Measurements from ENCODE around the gene HOXC6. TPM values are rescaled to one million over a fixed set of nuclear protein-coding genes. Genes with fewer than 3 reads are reported as not detected.

HOXC6 gene
- total and polyA plus RNA-seq, 5 donors = 0.34 to 0.65 (median 0.45) TPM; not detected in 1

DNA sequence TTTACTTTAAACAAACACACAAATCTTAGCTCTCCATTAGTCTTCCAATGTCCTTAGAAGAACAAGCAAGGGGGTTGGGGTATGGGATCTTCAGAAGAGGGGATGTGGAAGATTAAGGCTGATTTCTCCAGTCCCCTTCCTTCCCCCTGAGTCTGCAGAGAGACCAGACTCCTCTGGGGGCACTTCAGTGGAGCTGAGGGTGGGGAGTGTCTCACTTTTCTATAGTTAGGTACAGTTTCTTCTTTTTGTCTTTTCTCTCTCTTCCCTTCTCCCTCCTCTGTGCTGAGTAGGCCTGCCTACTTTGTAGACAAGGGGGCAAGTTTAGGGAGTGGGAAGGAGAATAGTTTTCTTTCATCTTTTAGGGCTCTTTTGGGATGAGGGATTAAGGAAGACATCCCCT, 27.9 kb downstream of the HOXC6 start:
- intact Hi-C loops (cut with DNase I) = no loop called here
- no peak overlapping the region for H3K27ac ChIP-seq (ENCODE audit: low read length)
- H3K9me3 ChIP-seq (ENCODE audit: control insufficient read depth, low read length) = no peaks in the 10 kb centered on the region
- H3K4me1 ChIP-seq (ENCODE audit: control insufficient read depth, insufficient read depth, low read length) = no peaks in the 10 kb centered on the region
- peaks cover 2% of the 10 kb centered on the region for H3K27me3 ChIP-seq (ENCODE audit: control insufficient read depth, insufficient read depth)
- H3K4me3 ChIP-seq (ENCODE audit: low read length) = no peak overlapping the region
- DNase-seq (no peak), ATAC-seq (no peak)

DNA sequence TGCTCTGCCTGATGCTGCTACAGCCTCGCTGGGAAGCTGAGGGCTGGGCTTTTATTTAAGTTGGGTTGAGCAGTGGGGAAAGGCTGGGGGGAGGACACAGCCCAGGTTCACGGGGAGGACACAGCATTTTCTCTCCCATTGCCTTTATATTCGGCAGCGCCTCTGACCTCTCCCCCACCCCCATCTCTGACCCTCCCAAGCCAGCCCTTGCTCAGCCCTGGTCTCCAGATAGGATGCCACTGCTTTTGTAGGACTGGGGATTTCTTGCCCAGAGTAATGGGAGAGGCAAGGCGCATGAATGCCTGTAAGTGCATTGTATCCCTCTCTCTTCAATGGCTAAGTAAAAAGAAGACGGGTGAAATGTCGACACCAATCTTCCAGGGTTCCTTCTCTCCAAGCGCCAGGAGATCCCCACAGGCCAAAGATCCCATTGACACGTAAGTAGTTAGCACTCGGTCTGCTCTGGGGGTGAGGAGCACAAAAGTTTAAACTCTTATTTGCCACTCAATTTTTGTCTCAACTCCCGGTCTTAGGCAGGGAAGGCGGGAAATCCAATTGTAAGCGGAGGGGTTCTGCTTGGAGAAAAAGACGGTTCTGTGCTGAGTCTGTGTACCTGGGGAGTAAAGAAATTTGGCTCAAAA, 30.0 kb downstream of the HOXC6 start:
- no peak for ATAC-seq
- WGBS = 43% methylated on average over 14 of the region's 14 CpGs
- no peak for DNase-seq
- Histone ChIP-seq H3K27ac (ENCODE audit: low read length) (no peak overlapping the region), H3K4me1 (ENCODE audit: control insufficient read depth, insufficient read depth, low read length) (no peaks in the 10 kb centered on the region), H3K4me3 (ENCODE audit: low read length) (no peak overlapping the region), H3K27me3 (ENCODE audit: control insufficient read depth, insufficient read depth) (peaks cover 2% of the 10 kb centered on the region), H3K9me3 (ENCODE audit: control insufficient read depth, low read length) (no peaks in the 10 kb centered on the region)
- intact Hi-C loops (cut with DNase I) = no loop called here

DNA sequence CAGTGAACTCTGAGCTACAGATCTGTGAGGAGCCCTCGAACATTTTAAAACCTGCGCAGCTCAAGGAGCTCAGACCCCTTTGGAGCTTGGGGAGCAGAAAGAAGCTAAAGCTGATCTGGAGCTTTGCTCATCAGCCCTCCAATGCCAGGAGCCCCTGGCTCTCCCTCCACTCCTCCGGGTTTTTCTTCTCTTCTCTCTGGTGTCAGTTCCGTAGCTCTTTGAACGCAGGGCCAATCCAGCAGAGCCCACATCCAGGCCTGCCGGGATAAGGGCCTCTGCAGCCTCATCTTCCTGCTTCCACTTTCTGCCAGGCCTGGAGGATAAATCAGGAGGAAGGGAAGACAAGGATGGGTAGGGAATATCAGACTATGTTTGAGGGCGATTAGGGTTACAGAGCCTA, 31.4 kb downstream of the HOXC6 start:
- no peak overlapping the region for H3K4me3 ChIP-seq (ENCODE audit: low read length)
- no peak for ATAC-seq
- H3K27ac ChIP-seq (ENCODE audit: low read length) = no peak overlapping the region
- peaks cover 5% of the 10 kb centered on the region for H3K27me3 ChIP-seq (ENCODE audit: control insufficient read depth, insufficient read depth)
- 38% methylated on average over 7 of the region's 7 CpGs for WGBS
- H3K4me1 ChIP-seq (ENCODE audit: control insufficient read depth, insufficient read depth, low read length) = no peaks in the 10 kb centered on the region
- intact Hi-C loops (cut with DNase I) = no loop called here
- DNase-seq = no peak
- no peaks in the 10 kb centered on the region for H3K9me3 ChIP-seq (ENCODE audit: control insufficient read depth, low read length)

DNA sequence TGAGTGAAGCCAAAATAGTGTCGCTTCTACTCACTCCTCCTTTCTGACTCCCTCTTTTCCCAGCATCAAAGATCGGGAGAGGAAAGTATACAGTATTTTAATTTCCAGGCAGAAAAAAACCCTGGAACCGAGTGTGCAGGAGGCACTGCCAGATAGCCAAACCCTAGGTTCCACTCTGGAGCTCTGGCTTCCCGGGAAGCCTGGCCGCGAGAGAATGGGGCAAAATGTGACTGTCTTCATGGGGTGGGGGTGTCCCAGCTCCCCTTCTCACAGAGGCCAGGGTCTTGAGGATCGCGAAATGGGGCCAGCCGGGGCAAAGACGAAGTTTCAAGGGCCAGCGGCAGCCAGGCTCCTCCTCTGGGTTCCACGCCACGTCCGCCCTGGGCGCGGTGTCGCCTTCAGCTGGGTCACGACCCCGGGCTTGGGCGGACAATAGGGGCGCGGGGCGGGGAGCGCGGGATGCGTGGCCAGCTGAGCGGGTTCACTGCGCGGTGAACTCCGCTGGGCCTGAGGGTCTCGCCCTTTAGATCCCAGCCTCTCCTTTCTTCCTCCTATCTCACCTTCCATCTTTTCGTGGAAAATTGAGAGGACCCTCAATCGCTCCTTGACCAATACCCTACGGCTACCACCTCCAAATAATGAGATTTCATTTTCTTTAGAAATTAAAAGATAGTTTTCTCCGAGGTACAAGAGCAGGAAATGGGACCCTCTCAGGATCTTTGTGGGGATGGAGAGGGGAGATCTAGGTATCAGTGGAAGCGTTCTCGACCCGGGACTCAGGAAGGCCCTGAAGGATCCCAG, 32.1 kb downstream of the HOXC6 start:
- ATAC-seq = no peak
- Histone ChIP-seq H3K9me3 (ENCODE audit: control insufficient read depth, low read length) (no peaks in the 10 kb centered on the region), H3K4me3 (ENCODE audit: low read length) (no peak overlapping the region), H3K4me1 (ENCODE audit: control insufficient read depth, insufficient read depth, low read length) (no peaks in the 10 kb centered on the region), H3K27me3 (ENCODE audit: control insufficient read depth, insufficient read depth) (peaks cover 5% of the 10 kb centered on the region), H3K27ac (ENCODE audit: low read length) (no peak overlapping the region)
- intact Hi-C loops (cut with DNase I) = no loop called here
- WGBS = 30% methylated on average over 38 of the region's 38 CpGs
- DNase-seq = no peak

DNA sequence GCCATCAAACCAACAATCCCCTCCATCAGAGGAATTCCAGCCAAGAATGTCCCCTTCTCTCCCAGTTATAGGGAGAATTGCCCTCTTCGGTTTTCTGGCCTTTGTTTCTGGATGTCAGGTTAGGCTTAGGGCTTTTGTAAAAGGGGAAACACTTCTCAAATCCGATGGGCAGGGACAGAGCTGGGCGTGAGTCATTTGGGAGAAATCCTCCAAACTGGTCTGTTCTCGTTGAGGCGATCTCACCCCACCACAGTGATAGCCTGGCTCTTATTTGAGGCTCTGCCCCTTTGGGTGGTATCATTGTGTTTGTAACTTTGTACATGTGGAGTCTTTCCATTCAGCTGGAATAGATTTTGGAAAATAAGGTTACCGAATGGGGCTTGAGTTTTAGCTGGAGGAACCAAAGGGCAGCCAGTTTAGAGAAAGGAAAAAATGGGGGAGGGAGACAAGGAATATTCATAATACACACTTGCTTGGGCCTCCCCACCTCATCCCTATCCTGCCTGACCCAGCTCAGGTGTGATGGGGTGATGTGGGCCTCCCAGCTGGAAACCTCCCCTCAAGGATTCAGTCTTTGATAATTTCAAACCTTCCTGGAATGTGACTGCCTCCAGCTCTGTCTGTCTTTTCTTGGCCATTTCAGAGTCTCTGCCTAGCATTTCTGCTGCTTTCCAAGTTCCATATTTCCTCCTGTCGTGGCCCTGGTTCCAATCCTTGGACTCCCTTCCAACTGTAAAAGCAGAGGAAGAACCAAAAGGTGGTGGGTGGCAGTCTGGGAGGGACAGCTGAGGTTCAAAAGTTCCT, 32.9 kb downstream of the HOXC6 start:
- DNase-seq (no peak), ATAC-seq (no peak)
- no peaks in the 10 kb centered on the region for H3K4me1 ChIP-seq (ENCODE audit: control insufficient read depth, insufficient read depth, low read length)
- H3K27ac ChIP-seq (ENCODE audit: low read length) = no peak overlapping the region
- intact Hi-C loops (cut with DNase I) = no loop called here
- 41% methylated on average over 7 of the region's 7 CpGs for WGBS
- no peaks in the 10 kb centered on the region for H3K9me3 ChIP-seq (ENCODE audit: control insufficient read depth, low read length)
- no peak overlapping the region for H3K4me3 ChIP-seq (ENCODE audit: low read length)
- H3K27me3 ChIP-seq (ENCODE audit: control insufficient read depth, insufficient read depth) = peaks cover 5% of the 10 kb centered on the region

DNA sequence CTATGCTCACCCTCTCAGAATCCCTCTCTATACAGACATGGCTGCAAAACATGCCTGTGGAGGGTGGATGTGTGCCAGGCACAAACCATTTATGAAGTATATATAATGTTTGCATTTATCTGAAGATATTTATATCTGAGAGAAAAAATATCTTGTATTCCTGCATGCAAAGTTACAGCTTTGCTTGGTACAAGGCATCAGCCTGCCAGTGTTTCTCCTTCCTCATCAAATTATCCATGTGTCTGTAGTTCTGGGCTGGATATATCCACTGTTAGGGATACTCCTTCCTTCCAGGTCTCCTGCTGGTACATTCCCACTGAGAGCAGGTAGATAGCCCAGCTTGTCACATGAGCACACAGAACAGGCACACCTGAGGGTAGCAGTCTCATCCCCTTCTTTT, 37.4 kb downstream of the HOXC6 start:
- ATAC-seq = no peak
- Histone ChIP-seq H3K4me1 (ENCODE audit: control insufficient read depth, insufficient read depth, low read length) (no peaks in the 10 kb centered on the region), H3K27me3 (ENCODE audit: control insufficient read depth, insufficient read depth) (peaks cover 7% of the 10 kb centered on the region), H3K27ac (ENCODE audit: low read length) (no peak overlapping the region), H3K4me3 (ENCODE audit: low read length) (no peak overlapping the region), H3K9me3 (ENCODE audit: control insufficient read depth, low read length) (no peaks in the 10 kb centered on the region)
- no peak for DNase-seq
- intact Hi-C loops (cut with DNase I) = no loop called here

DNA sequence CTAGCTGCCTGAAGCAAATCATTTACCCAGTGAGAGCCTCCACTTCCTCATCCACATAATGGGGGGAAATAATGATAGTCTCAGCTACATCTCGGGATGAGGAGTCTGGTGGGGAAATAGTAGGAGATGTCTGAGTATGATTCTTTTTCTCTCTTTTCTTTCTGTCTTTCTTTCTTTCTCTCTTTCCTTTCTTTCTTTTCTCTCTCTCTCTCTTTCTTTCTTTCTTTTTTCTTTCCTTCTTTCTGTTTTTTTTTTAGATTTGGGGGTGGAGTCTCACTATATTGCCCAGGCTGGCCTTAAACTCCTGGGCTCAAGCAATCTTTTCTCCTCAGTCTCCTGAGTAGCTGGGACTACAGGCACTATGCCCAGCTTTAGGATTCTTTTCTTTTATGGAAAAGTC, 38.2 kb downstream of the HOXC6 start:
- no peaks in the 10 kb centered on the region for H3K9me3 ChIP-seq (ENCODE audit: control insufficient read depth, low read length)
- no peaks in the 10 kb centered on the region for H3K4me1 ChIP-seq (ENCODE audit: control insufficient read depth, insufficient read depth, low read length)
- no peak overlapping the region for H3K4me3 ChIP-seq (ENCODE audit: low read length)
- 80% methylated on average over 1 of the region's 1 CpG for WGBS
- ATAC-seq = no peak
- intact Hi-C loops (cut with DNase I) = no loop called here
- no peak overlapping the region for H3K27ac ChIP-seq (ENCODE audit: low read length)
- DNase-seq = no peak
- peaks cover 7% of the 10 kb centered on the region for H3K27me3 ChIP-seq (ENCODE audit: control insufficient read depth, insufficient read depth)

DNA sequence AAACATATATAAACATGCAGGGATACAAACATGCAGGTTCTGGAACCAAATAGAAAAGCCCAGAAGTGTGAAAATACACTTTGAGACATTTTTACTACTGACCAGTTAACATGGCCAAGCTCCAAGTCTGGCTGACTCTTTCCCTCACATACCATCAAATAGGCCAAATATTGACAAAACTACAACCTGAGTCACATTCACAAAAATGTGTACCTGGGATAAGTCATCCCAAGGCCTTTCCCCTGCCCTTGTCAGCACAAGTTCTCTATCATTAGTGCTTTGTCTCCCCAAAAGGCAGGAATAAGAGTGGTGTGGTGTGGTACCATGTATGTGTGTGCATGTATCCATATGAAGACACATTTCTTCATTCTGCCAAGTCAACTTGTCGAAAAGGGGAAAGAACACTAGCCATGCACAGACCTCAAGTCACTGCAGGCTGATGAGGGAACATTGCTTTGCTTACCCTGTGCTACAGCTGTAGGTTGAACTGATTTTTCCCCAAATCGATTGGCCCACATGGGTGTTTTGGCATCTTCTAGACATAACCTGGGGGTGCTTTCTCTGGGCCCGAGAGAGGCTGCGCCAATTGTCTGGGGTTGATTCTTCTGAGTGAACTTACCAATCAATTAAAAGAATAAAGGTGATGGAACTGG, 40.3 kb downstream of the HOXC6 start:
- WGBS = 86% methylated on average over 4 of the region's 4 CpGs

DNA sequence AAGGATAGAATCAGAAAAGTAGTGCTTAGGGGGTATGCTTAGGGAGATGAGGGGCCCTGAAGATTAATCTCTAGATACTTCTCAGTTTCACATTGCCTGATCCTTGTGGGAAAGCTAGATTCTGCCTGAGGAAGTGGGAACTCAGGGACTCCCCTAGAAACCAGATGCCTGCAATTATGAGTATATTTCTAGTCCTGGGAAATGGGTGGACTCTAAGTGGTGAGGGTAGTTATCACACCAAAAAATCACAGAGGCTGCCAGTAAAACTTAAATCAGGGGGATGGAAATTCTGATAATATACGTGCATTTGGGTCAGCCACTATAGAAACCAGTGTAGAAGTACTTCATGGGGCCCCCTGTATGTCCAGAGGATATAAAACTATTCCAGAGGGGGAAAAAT, 43.7 kb downstream of the HOXC6 start:
- Histone ChIP-seq H3K27me3 (ENCODE audit: control insufficient read depth, insufficient read depth) (peaks cover 4% of the 10 kb centered on the region), H3K9me3 (ENCODE audit: control insufficient read depth, low read length) (no peaks in the 10 kb centered on the region), H3K4me3 (ENCODE audit: low read length) (no peak overlapping the region), H3K27ac (ENCODE audit: low read length) (no peak overlapping the region), H3K4me1 (ENCODE audit: control insufficient read depth, insufficient read depth, low read length) (no peaks in the 10 kb centered on the region)
- DNase-seq (no peak), ATAC-seq (no peak)
- intact Hi-C loops (cut with DNase I) = no loop called here
- 33% methylated on average over 1 of the region's 1 CpG for WGBS

More for the DNA sequence above, 40.3 kb downstream of the HOXC6 start:
- intact Hi-C loops (cut with DNase I) = no loop called here
- H3K27me3 ChIP-seq (ENCODE audit: control insufficient read depth, insufficient read depth) = peaks cover 6% of the 10 kb centered on the region
- no peaks in the 10 kb centered on the region for H3K4me1 ChIP-seq (ENCODE audit: control insufficient read depth, insufficient read depth, low read length)
- H3K27ac ChIP-seq (ENCODE audit: low read length) = no peak overlapping the region
- ATAC-seq = no peak
- no peak for DNase-seq
- no peaks in the 10 kb centered on the region for H3K9me3 ChIP-seq (ENCODE audit: control insufficient read depth, low read length)
- no peak overlapping the region for H3K4me3 ChIP-seq (ENCODE audit: low read length)

DNA sequence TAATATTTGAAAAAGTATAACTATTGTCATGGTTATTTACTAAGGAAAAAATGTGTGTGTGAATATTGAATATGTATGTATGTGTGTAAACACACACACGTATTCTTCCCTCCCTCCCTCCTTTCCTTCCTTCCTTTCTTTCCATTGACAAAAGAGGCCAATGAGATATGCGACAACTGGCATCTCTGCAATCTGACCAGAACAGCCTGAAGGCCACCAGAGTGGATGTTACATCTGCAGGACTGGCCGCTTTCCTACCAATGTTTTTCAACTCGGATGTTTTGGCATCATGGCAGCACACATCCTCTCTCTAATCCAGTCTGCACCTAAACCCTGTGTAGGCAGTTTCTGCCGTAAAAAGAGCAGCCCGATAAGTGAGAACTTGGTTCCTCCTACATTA, 46.1 kb downstream of the HOXC6 start:
- no peak for ATAC-seq
- no peak for DNase-seq
- 77% methylated on average over 6 of the region's 6 CpGs for WGBS
- H3K9me3 ChIP-seq (ENCODE audit: control insufficient read depth, low read length) = no peaks in the 10 kb centered on the region
- H3K4me1 ChIP-seq (ENCODE audit: control insufficient read depth, insufficient read depth, low read length) = no peaks in the 10 kb centered on the region
- H3K27ac ChIP-seq (ENCODE audit: low read length) = no peak overlapping the region
- H3K27me3 ChIP-seq (ENCODE audit: control insufficient read depth, insufficient read depth) = no peaks in the 10 kb centered on the region
- intact Hi-C loops (cut with DNase I) = no loop called here
- no peak overlapping the region for H3K4me3 ChIP-seq (ENCODE audit: low read length)

DNA sequence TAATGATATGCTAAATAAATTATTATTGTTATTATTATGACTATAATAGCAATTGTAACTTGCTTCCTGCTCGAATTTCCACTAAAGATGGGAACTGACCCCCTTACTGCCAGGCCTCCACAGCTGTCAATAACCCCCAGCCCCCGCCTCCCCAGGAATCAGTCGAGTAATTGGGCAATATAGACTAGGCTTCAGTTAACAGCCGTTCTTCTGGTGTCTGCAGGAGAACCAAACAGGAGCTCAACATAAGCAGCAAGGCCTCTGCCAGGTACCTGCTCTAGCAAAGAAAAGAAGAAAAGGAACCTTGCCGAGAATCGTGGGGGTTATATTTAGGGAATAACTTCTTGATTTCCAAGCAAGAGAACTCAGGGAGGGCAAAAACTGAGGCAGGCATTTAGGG, 47.2 kb downstream of the HOXC6 start:
- no peak for DNase-seq
- intact Hi-C loops (cut with DNase I) = no loop called here
- H3K4me3 ChIP-seq (ENCODE audit: low read length) = no peak overlapping the region
- 41% methylated on average over 6 of the region's 6 CpGs for WGBS
- no peak overlapping the region for H3K27ac ChIP-seq (ENCODE audit: low read length)
- H3K9me3 ChIP-seq (ENCODE audit: control insufficient read depth, low read length) = no peaks in the 10 kb centered on the region
- no peak for ATAC-seq
- H3K27me3 ChIP-seq (ENCODE audit: control insufficient read depth, insufficient read depth) = no peaks in the 10 kb centered on the region
- no peaks in the 10 kb centered on the region for H3K4me1 ChIP-seq (ENCODE audit: control insufficient read depth, insufficient read depth, low read length)

Data from right cardiac atrium (tissue), 5 donors.